ENCODE measurements around the gene INPP4A.

- no peak for TF ChIP-seq CTCF (IDR thresholded peaks at IDR 0.05; ENCODE audit: insufficient read depth, low read length)
- no peak for TF ChIP-seq REST (IDR thresholded peaks at IDR 0.05; ENCODE audit: insufficient replicate concordance, low read depth)
- TF ChIP-seq POLR2AphosphoS5 (IDR thresholded peaks at IDR 0.05; ENCODE audit: low read depth), result no peak
- TF ChIP-seq GABPA (IDR thresholded peaks at IDR 0.05; ENCODE audit: low read depth), result no peak
Observed at GRCh38 chr2:98433363-98433964, 11.2 kb upstream of the INPP4A start.

Measured in HL-60 (cell line).